ENCODE results near the gene STRN.
"Not testable (repeated sequence)": the region's sequence is repeated elsewhere in the genome, so short reads cannot be mapped to it uniquely, and the experiment has no call there.

STRN gene

GRCh38 chr2:36960773-36961172 is 5.6 kb downstream of the STRN start:
- no peak for DNase-seq

GRCh38 chr2:36960005-36960675 is 6.2 kb downstream of the STRN start:
- DNase-seq = no peak

DNA sequence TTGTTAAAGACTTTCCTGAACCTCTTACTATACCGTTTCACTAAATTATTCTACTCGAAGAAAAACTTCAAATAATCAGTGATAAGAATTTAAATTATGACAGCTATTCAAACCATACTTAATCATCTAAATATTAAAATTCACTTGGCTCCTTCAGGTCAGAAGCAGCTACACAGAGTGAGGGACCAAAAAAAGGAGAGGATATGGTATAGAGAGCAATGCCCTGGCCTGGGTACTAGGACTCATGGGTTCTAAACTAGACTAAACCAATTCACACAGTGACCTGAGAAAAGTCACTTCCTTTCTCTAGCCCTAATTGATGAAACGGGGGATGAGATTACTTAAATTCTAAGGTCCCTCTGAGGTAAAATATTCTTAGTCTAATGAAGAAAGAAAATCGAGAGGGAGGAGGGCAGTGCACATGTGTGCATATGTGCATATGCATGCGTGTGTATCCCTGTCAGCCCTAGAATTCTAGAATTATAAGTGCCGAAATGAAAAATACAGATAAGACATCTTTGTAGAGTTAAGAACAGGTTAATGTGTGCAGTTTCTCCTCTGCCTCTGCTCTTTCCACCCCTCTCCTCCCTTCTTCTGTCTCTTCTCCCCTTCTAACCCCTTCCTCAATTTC is 11.2 kb downstream of the STRN start:
- DNase-seq = no peak

- DNase-seq = no peak
Observed at GRCh38 chr2:36952748-36953197, 13.6 kb downstream of the STRN start.

- DNase-seq = no peak
Observed at GRCh38 chr2:36951574-36951973, 14.8 kb downstream of the STRN start.

DNA sequence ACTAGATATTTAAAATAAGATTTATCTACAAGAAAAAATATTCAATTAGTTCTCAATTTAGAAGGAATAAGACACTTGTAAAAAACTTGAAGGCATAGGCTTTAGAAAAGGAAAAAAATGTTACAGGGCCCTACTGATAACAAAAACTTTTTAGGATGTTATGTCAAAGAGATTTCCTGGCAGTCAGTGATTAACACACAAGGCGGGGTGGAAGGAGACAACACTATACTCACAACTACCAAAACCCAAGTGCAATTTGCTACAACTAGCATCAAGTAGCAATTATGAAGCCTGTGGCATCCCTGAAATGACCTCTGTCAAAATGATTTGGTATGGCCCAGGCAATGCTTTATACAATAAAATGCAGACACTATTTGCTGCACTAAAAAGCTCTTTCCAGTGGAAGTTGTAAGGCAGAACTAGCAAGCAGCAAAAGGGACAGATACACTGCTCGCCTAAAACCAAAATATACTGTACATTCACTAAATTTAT is 15.3 kb downstream of the STRN start:
- no peak for DNase-seq

DNA sequence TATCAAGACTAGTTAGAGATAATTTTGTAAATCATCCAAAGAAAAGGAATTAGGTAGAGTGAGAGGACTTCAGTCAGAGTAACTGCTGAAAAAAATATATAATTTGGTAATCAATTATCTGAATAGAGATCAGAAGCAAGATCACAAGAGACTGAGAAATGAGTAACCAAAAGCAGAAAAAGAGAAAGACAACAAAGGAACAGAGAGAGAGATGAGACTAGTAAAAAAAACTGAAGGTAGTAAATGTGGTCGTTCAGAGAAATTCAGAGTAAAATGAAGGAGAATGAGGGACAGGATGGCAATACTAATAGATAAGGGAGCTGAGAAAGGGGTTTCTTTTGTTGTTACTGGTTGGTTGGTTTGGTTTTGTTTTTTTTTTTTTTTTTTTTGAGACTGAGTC is 16.5 kb downstream of the STRN start:
- no peak for DNase-seq

DNA sequence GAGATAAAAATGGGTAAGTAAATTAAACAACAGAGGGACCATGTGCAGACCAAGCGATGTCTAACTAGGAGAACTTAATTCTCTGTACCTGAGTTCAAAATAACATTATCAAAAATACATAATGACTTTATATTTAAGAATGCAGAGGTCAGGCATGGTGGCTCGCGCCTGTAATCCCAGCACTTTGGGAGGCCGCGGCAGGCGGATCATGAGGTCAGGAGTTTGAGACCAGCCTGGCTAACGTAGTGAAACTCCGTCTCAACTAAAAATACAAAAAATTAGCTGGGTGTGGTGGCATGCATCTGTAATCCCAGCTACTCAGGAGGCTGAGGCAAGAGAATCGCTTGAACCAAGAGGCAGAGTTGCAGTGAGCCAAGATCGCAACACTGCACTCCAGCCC is 21.1 kb downstream of the STRN start:
- DNase-seq = not testable (repeated sequence)

DNA sequence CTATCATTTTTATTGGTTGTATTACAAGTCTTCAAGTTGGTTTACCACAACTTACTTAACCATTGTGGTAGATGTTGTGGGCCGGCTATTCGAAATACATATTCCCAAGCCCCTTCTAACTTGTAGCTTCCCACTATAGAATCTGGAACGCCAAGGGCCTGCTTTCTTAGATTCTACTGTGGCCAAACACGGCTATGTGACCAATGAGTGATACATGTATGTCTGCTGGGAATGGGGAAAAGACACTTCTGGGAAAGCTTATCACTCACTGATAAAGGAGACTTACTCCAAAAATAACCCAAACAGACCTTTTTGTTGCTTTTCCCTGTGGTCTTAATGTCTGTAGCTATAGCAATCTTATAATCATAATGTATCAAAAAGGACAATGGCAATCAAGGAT is 24.5 kb downstream of the STRN start:
- no peak for DNase-seq

GRCh38 chr2:36936526-36936925 is 29.8 kb downstream of the STRN start:
- DNase-seq = not testable (repeated sequence)

DNA sequence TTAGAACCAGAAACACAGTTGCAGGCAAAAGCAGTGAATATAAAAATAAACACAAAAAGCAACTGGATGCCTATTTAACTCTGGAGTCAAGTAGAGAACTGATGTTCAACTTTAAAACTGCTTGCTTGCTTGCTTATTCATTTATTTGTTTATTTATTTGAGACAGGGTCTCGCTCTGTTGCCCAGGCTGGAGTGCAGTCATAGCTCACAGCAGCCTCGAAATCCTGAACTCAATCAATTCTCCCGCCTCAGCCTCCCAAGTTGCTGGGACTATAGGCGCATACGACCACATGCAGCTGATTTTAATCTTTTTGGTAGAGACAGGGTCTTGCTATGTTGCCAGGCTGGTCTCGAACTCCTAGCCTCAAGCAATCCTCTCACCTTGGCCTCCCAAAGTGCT is 34.6 kb downstream of the STRN start:
- not testable (repeated sequence) for DNase-seq

DNA sequence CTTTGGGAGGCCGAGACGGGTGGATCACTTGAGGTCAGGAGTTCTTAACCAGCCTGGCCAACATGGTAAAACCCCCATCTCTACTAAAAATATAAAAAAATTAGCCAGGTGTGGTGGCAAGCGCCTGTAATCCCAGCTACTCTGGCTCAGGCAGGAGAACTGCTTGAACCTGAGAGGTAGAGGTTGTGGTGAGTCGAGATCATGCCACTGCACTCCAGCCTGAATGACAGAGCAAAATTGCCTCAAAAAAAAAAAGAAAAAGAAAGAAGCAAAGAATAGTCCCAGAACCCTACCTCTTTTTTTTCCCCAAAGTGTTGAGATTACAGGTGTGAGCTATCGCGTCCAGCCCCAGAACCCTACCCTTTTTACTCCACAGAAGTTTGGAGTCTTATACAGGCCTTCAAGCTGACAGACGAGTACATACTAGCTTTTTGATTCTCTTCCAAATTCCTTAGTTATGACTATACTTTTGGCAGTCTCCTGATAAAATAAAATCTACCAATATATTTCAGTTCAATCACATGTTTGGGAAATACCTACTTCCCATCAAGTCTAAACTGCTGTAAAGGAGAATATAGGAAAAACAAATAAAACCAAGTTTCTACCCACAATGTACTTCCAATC is 35.4 kb downstream of the STRN start:
- not testable (repeated sequence) for DNase-seq

GRCh38 chr2:36926175-36927132 is 39.9 kb downstream of the STRN start:
- DNase-seq = not testable (repeated sequence)

DNA sequence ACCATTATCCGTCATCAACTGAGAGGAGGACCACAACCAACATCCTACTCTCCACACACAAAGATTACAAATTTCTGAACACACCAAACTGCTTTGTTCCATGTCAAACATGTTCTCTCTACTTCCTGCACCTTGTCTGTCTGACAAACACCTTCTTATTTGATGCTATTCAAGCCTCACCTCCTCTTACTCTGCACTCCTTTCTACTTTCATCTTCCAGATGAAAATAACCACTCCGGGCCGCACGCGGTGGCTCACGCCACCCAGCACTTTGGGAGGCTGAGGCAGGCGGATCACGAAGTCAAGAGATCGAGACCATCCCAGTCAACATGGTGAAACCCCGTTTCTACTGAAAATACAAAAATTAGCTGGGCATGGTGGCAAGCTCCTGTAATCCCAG is 43.7 kb downstream of the STRN start:
- DNase-seq = not testable (repeated sequence)

- DNase-seq = no peak
Observed at GRCh38 chr2:36921984-36922383, 44.4 kb downstream of the STRN start.

- DNase-seq = no peak
Observed at GRCh38 chr2:36919041-36919837, 47.1 kb downstream of the STRN start.

GRCh38 chr2:36918307-36918706 is 48.0 kb downstream of the STRN start:
- DNase-seq = no peak

- DNase-seq = no peak
Observed at GRCh38 chr2:36915627-36916026, 50.7 kb downstream of the STRN start.

GRCh38 chr2:36912695-36913094 is 53.6 kb downstream of the STRN start:
- DNase-seq = no peak

GRCh38 chr2:36911012-36911411 is 55.3 kb downstream of the STRN start:
- no peak for DNase-seq

DNA sequence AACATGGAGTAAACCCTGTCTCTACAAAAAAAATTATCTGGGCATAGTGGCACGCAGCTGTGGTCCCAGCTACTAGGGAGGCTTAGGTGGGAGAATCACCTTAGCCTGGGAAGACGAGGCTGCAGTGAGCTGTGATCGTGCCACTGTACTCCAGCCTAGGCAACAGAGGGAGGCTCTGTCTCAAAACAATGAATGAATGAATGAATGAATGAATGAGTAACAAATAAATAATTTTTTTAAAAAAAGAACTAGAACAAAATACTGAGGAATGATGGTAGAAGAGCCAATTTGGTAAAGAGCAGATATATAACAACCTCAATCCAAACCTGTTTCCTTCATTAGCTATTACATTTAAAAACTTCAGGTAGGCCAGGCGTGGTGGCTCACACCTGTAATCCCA is 60.1 kb downstream of the STRN start:
- no peak for DNase-seq

GRCh38 chr2:36904636-36905035 is 61.7 kb downstream of the STRN start:
- DNase-seq = no peak

Measured in NCI-H748 treated with DMSO at 0.1 percent for 48 hours (cell line).